Astrocyte (in vitro differentiated cells and primary cell): ENCODE results near the gene ATP8A1.

Experiments
- CTCF ChIP-seq: IDR thresholded peaks from 2 replicates; pipeline ENCODE4 v1.5.1; 2011; ENCODE audit warnings: low read depth, mild to moderate bottlenecking, inconsistent platforms, low read length, moderate library complexity; ENCODE audit not compliant: insufficient read depth
- EZH2 ChIP-seq: IDR thresholded peaks from 2 replicates; pipeline ENCODE4 v1.6.1; 2012; ENCODE audit warnings: mild to moderate bottlenecking, low read length, inconsistent platforms; ENCODE audit not compliant: insufficient read depth

GRCh38 chr4:42633605-42634388 lies 23.1 kb downstream of the ATP8A1 start:
- TF ChIP-seq EZH2: no peak
- TF ChIP-seq CTCF: no peak
